ENCODE measurements around the gene FYCO1. TPM values are rescaled to one million over a fixed set of nuclear protein-coding genes. Genes with fewer than 3 reads are reported as not detected.

The FYCO1 gene
- total and polyA plus RNA-seq, 9 of the 15 experiments (the other 6 are each of a cell fraction or from before 2014, with no cell fraction given): 2.1 to 13.8 (median 7.4) TPM

DNA sequence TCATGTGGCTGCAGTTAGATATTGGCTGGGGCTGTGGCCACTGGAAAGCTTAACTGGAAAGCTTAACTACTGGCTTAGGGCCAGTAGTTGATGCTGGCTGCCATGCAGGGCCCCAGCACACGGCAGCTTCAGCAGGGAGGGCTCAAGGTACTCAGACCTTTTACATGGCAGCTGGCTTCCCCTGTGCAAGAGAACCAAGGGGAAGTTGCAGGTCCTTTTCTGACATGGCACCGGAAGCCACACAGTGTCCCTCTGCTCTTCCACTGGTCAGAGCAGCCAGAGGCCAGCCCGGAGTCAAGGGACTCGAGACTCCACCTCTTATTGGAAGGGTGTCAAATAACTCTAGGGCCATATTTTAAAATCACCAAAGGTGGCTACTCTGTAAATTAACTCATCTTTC is 84.7 kb downstream of the FYCO1 start:
- Histone ChIP-seq H3K27ac (ENCODE audit: extremely low read depth, low read depth, low read length) (no peak overlapping the region), H3K36me3 (ENCODE audit: control insufficient read depth, insufficient read depth, low read length) (no peaks in the 10 kb centered on the region), H4K20me1 (replicated peaks; ENCODE audit: control insufficient read depth, insufficient read depth, low read length) (no peaks in the 10 kb centered on the region; the same call in 1 of the 2 replicates), H3K27me3 (ENCODE audit: control insufficient read depth in 2 of 2, insufficient read depth in 2 of 2, low read length in 2 of 2) (peaks cover 0 to 31% of the 10 kb centered on the region in 2 experiments; a peak in 3 of 5 replicates), H3K79me2 (ENCODE audit: control insufficient read depth, insufficient read depth, low read length) (no peaks in the 10 kb centered on the region), H3K9ac (ENCODE audit: insufficient read depth in 1 of 2, low read depth in 2 of 2, low read length in 2 of 2) (no peak overlapping the region), H3K4me3 (no peak overlapping the region), H3K4me1 (replicated peaks in 1 of 2; ENCODE audit: control insufficient read depth in 2 of 2, insufficient read depth in 2 of 2, low read length in 2 of 2) (peaks cover 0 to 3% of the 10 kb centered on the region in 2 experiments; a peak in 3 of 5 replicates), H3K9me3 (replicated peaks; ENCODE audit: control insufficient read depth, insufficient read depth, low read depth, low read length) (no peaks in the 10 kb centered on the region), H2AFZ (ENCODE audit: low read depth, low read length) (no peak overlapping the region), H3K4me2 (ENCODE audit: insufficient read depth, low read length) (no peak overlapping the region), H3K9me1 (ENCODE audit: control insufficient read depth, insufficient read depth, low read length) (peaks cover 2% of the 10 kb centered on the region)
- CTCF ChIA-PET (ENCODE audit: low intra/inter-chr PET ratio): no interaction called here
- FAIRE-seq: no peak
- TF ChIP-seq MCM2 (IDR thresholded peaks at IDR 0.05; ENCODE audit: low read depth) (no peak), PBX2 (CRISPR knock-in tag; IDR thresholded peaks at IDR 0.05; ENCODE audit: low read depth) (no peak), PBX2 (tag; conservative IDR thresholded peaks at IDR 0.05; ENCODE audit: low read depth) (no peak), ZNF79 (CRISPR knock-in tag; IDR thresholded peaks at IDR 0.05; ENCODE audit: low read depth) (no peak), WHSC1 (IDR thresholded peaks at IDR 0.05; ENCODE audit: low read length) (no peak), ZNF324 (CRISPR knock-in tag; IDR thresholded peaks at IDR 0.05) (no peak), POU5F1 (IDR thresholded peaks at IDR 0.05; ENCODE audit: borderline replicate concordance, low read depth, low read length, partially characterized antibody) (no peak), HNRNPK (IDR thresholded peaks at IDR 0.05; ENCODE audit: low read depth, low read length, poor library complexity, severe bottlenecking) (no peak), STAT5B (CRISPR knock-in tag; IDR thresholded peaks at IDR 0.05) (no peak)
- TF ChIP-seq, protein P1, sequence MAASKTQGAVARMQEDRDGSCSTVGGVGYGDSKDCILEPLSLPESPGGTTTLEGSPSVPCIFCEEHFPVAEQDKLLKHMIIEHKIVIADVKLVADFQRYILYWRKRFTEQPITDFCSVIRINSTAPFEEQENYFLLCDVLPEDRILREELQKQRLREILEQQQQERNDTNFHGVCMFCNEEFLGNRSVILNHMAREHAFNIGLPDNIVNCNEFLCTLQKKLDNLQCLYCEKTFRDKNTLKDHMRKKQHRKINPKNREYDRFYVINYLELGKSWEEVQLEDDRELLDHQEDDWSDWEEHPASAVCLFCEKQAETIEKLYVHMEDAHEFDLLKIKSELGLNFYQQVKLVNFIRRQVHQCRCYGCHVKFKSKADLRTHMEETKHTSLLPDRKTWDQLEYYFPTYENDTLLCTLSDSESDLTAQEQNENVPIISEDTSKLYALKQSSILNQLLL (CRISPR knock-in tag; IDR thresholded peaks at IDR 0.05; ENCODE audit: borderline replicate concordance): no peak
- BruUV-seq (replicated peaks): no TSS peak
- in situ Hi-C loops (cut with MboI) (no loop called here), intact Hi-C loops (cut with micrococcal nuclease) (no loop called here)
- WGBS (ENCODE audit: insufficient coverage, low coverage, missing lambda C conversion rate): 6% methylated on average over 4 of the region's 4 CpGs
- ATAC-seq: no peak; the same call in 2 of the 3 replicates
- no peak for DNase-seq (ENCODE audit: extremely low read depth in 1 of 4, low spot score in 3 of 4)
- POLR2A ChIA-PET: interaction anchor here (0.6 to 1.0 kb wide), 4 partner anchors 9 to 148 kb away, joined by 3 to 5 read pairs (median 4); no protein-coding TSS in a partner anchor

All from K562 (cell line).